Skeletal muscle satellite cell (primary cell): ENCODE measurements around the gene ARHGAP10.

Experiments
- H3K27me3 ChIP-seq: 2 replicates; pipeline ENCODE4 v1.7.0; 2013; ENCODE audit warnings: low read length; ENCODE audit not compliant: control insufficient read depth, insufficient read depth
- H3K36me3 ChIP-seq: 2 replicates; pipeline ENCODE4 v1.7.0; 2013; ENCODE audit warnings: mild to moderate bottlenecking, control low read depth, low read length; ENCODE audit not compliant: insufficient read depth
- H3K4me1 ChIP-seq: 2 replicates; pipeline ENCODE4 v1.7.0; 2013; ENCODE audit warnings: low read length; ENCODE audit not compliant: control insufficient read depth, insufficient read depth
- H3K4me2 ChIP-seq: 2 replicates; pipeline ENCODE4 v1.7.0; 2013; ENCODE audit warnings: mild to moderate bottlenecking, low read length
- H3K4me3 ChIP-seq: 2 replicates; pipeline ENCODE4 v1.7.0; 2013; ENCODE audit warnings: low read length
- H3K9ac ChIP-seq: 2 replicates; pipeline ENCODE4 v1.7.0; 2013; ENCODE audit warnings: mild to moderate bottlenecking, low read depth, low read length, moderate library complexity
- H3K9me3 ChIP-seq: replicated peaks from 2 replicates; pipeline ENCODE4 v1.7.0; 2013; ENCODE audit warnings: mild to moderate bottlenecking, control low read depth, low read length

Gene ARHGAP10

GRCh38 chr4:148041606-148042329 lies 309.9 kb downstream of the ARHGAP10 start:
- Histone ChIP-seq H3K4me2 (no peak overlapping the region), H3K27me3 (no peaks in the 10 kb centered on the region), H3K4me3 (no peak overlapping the region), H3K36me3 (peaks cover under 1% of the 10 kb centered on the region), H3K9me3 (no peaks in the 10 kb centered on the region), H3K4me1 (no peaks in the 10 kb centered on the region), H3K9ac (no peak overlapping the region)

GRCh38 chr4:148044089-148044911 lies 312.4 kb downstream of the ARHGAP10 start:
- Histone ChIP-seq H3K9ac (no peak overlapping the region), H3K4me3 (no peak overlapping the region), H3K4me2 (no peak overlapping the region), H3K27me3 (no peaks in the 10 kb centered on the region), H3K36me3 (peaks cover 8% of the 10 kb centered on the region), H3K4me1 (no peaks in the 10 kb centered on the region), H3K9me3 (no peaks in the 10 kb centered on the region)

- H3K27me3 ChIP-seq: no peaks in the 10 kb centered on the region
- no peak overlapping the region for H3K9ac ChIP-seq
- H3K4me2 ChIP-seq: no peak overlapping the region
- peaks cover 10% of the 10 kb centered on the region for H3K36me3 ChIP-seq
- no peaks in the 10 kb centered on the region for H3K4me1 ChIP-seq
- H3K9me3 ChIP-seq: no peaks in the 10 kb centered on the region
- H3K4me3 ChIP-seq: no peak overlapping the region
Observed at GRCh38 chr4:148044912-148045352, 313.0 kb downstream of the ARHGAP10 start.

- H3K9me3 ChIP-seq: no peaks in the 10 kb centered on the region
- no peak overlapping the region for H3K9ac ChIP-seq
- H3K36me3 ChIP-seq: peaks cover 10% of the 10 kb centered on the region
- H3K27me3 ChIP-seq: no peaks in the 10 kb centered on the region
- H3K4me1 ChIP-seq: no peaks in the 10 kb centered on the region
- H3K4me2 ChIP-seq: no peak overlapping the region
- no peak overlapping the region for H3K4me3 ChIP-seq
Observed at GRCh38 chr4:148048598-148048997, 316.7 kb downstream of the ARHGAP10 start.

GRCh38 chr4:148051403-148051802 lies 319.5 kb downstream of the ARHGAP10 start:
- H3K9me3 ChIP-seq: no peaks in the 10 kb centered on the region
- no peak overlapping the region for H3K9ac ChIP-seq
- no peak overlapping the region for H3K4me2 ChIP-seq
- H3K4me1 ChIP-seq: peaks cover 4% of the 10 kb centered on the region
- H3K36me3 ChIP-seq: peaks cover 10% of the 10 kb centered on the region
- no peaks in the 10 kb centered on the region for H3K27me3 ChIP-seq
- no peak overlapping the region for H3K4me3 ChIP-seq

- Histone ChIP-seq H3K9ac (no peak overlapping the region), H3K9me3 (no peaks in the 10 kb centered on the region), H3K27me3 (no peaks in the 10 kb centered on the region), H3K4me1 (peaks cover 11% of the 10 kb centered on the region), H3K4me2 (no peak overlapping the region), H3K36me3 (peaks cover 4% of the 10 kb centered on the region), H3K4me3 (no peak overlapping the region)
Observed at GRCh38 chr4:148052448-148052847, 320.6 kb downstream of the ARHGAP10 start.

- H3K9ac ChIP-seq: no peak overlapping the region
- peaks cover 12% of the 10 kb centered on the region for H3K4me1 ChIP-seq
- no peak overlapping the region for H3K4me3 ChIP-seq
Observed at GRCh38 chr4:148053298-148054003, 321.6 kb downstream of the ARHGAP10 start.

GRCh38 chr4:148054275-148054674 lies 322.4 kb downstream of the ARHGAP10 start:
- Histone ChIP-seq H3K4me2 (no peak overlapping the region), H3K9me3 (no peaks in the 10 kb centered on the region), H3K4me3 (no peak overlapping the region), H3K4me1 (peaks cover 21% of the 10 kb centered on the region), H3K36me3 (peaks cover 2% of the 10 kb centered on the region), H3K27me3 (no peaks in the 10 kb centered on the region), H3K9ac (no peak overlapping the region)

More at GRCh38 chr4:148053298-148054003, 321.6 kb downstream of the ARHGAP10 start:
- Histone ChIP-seq H3K4me2 (no peak overlapping the region), H3K36me3 (peaks cover 3% of the 10 kb centered on the region), H3K9me3 (no peaks in the 10 kb centered on the region), H3K27me3 (no peaks in the 10 kb centered on the region)

GRCh38 chr4:148055844-148056243 lies 324.0 kb downstream of the ARHGAP10 start:
- no peaks in the 10 kb centered on the region for H3K9me3 ChIP-seq
- no peak overlapping the region for H3K4me2 ChIP-seq
- no peak overlapping the region for H3K9ac ChIP-seq
- H3K36me3 ChIP-seq: peaks cover 3% of the 10 kb centered on the region
- peaks cover 28% of the 10 kb centered on the region for H3K4me1 ChIP-seq
- no peaks in the 10 kb centered on the region for H3K27me3 ChIP-seq
- no peak overlapping the region for H3K4me3 ChIP-seq

- Histone ChIP-seq H3K4me1 (peaks cover 28% of the 10 kb centered on the region), H3K27me3 (no peaks in the 10 kb centered on the region), H3K9ac (no peak overlapping the region), H3K4me2 (no peak overlapping the region), H3K4me3 (no peak overlapping the region), H3K9me3 (no peaks in the 10 kb centered on the region), H3K36me3 (peaks cover 3% of the 10 kb centered on the region)
Observed at GRCh38 chr4:148056879-148057278, 325.0 kb downstream of the ARHGAP10 start.

GRCh38 chr4:148057516-148057915 lies 325.6 kb downstream of the ARHGAP10 start:
- H3K4me1 ChIP-seq: peaks cover 28% of the 10 kb centered on the region
- no peaks in the 10 kb centered on the region for H3K9me3 ChIP-seq
- no peaks in the 10 kb centered on the region for H3K27me3 ChIP-seq
- no peak overlapping the region for H3K9ac ChIP-seq
- H3K4me3 ChIP-seq: no peak overlapping the region
- H3K4me2 ChIP-seq: no peak overlapping the region
- peaks cover 3% of the 10 kb centered on the region for H3K36me3 ChIP-seq
